Peyer's patch (tissue), 4 donors: Measurements from ENCODE around the gene ITK. TPM values are rescaled to one million over a fixed set of nuclear protein-coding genes. Genes with fewer than 3 reads are reported as not detected.

ENCODE experiments used
- DNase-seq, 3 donors: peaks; one replicate each; pipeline ENCODE4 v3.0.0-alpha.2; 2017 to 2019
- H3K27ac ChIP-seq, 4 donors: fragments of 200-600 bp; sonication (generic); one replicate each; pipeline ENCODE4 v1.5.1; 2016 to 2019
- H3K27me3 ChIP-seq, 2 donors: fragments of 200-600 bp; sonication (generic); one replicate each; pipeline ENCODE4 v1.5.1; 2019
- H3K36me3 ChIP-seq, 3 donors: fragments of 200-600 bp; sonication (generic); one replicate each; pipeline ENCODE4 v1.5.1; 2016 to 2019
- H3K4me1 ChIP-seq, 4 donors: fragments of 200-600 bp; sonication (generic); one replicate each; pipeline ENCODE4 v1.5.1; 2016 to 2019
- H3K4me3 ChIP-seq, 4 donors: fragments of 200-600 bp; sonication (generic); 1 replicate in 3 of 4; 2 replicates in 1 of 4; pipeline ENCODE4 v1.5.1; 2016 to 2019; ENCODE audit warnings: mild to moderate bottlenecking in 1 of 4
- H3K9me3 ChIP-seq, 4 donors: fragments of 200-600 bp; sonication (generic); one replicate each; pipeline ENCODE4 v1.5.1; 2016 to 2019; ENCODE audit warnings: mild to moderate bottlenecking in 1 of 4
- POLR2A ChIP-seq, 2 donors: fragments of 450-650 bp; IDR thresholded peaks; one replicate each; pipeline ENCODE4 v1.5.1; 2017; ENCODE audit warnings: antibody characterized with exemption in 2 of 2, mild to moderate bottlenecking in 2 of 2, moderate library complexity in 2 of 2
- total RNA-seq, 4 donors: library from RNA; depleted of rRNA; stranded (reverse); fragments of >200 nt; gene quantifications; one replicate each; pipeline ENCODE4 v1.1.0, GENCODE V29; 2016
- TF ChIP-seq, protein P1 (sequence below), 6 experiments: fragments of 450-650 bp in 4 of 6; fragments of 200-600 bp in 2 of 6; sonication (generic) in 1 of 6; IDR thresholded peaks; one replicate each; pipeline ENCODE4 v1.5.1; 2017 to 2019; ENCODE audit warnings: antibody characterized with exemption in 6 of 6, mild to moderate bottlenecking in 3 of 6, moderate library complexity in 1 of 6

Gene ITK
- total RNA-seq, 4 donors from 2014 or later: 6.7 to 16.5 (median 6.9) TPM

DNA sequence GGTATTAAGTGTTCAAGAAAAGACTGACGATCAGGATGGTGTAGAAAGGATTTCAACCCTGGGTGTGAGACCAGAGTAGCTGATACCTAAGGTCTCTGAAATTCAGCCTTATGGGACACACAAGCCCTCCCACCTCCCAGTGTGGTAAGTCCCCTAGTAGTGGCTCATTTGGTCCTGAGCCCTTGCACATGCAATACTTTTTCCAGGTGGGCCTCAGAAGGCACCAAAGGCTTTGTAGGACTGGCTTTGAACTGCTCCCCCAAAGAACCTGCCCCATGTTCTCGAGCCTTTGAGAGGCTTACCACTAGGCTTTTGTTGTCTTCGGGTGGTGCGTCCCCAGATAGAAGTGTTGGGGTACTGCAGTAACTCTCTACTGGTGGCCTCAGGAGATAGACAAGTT, 15.4 kb upstream of the ITK start:
- no peaks in the 10 kb centered on the region for H3K4me1 ChIP-seq
- no peaks in the 10 kb centered on the region for H3K9me3 ChIP-seq
- no peak overlapping the region for H3K27ac ChIP-seq
- H3K27me3 ChIP-seq: no peaks in the 10 kb centered on the region
- H3K4me3 ChIP-seq: no peak overlapping the region
- TF ChIP-seq, protein P1, sequence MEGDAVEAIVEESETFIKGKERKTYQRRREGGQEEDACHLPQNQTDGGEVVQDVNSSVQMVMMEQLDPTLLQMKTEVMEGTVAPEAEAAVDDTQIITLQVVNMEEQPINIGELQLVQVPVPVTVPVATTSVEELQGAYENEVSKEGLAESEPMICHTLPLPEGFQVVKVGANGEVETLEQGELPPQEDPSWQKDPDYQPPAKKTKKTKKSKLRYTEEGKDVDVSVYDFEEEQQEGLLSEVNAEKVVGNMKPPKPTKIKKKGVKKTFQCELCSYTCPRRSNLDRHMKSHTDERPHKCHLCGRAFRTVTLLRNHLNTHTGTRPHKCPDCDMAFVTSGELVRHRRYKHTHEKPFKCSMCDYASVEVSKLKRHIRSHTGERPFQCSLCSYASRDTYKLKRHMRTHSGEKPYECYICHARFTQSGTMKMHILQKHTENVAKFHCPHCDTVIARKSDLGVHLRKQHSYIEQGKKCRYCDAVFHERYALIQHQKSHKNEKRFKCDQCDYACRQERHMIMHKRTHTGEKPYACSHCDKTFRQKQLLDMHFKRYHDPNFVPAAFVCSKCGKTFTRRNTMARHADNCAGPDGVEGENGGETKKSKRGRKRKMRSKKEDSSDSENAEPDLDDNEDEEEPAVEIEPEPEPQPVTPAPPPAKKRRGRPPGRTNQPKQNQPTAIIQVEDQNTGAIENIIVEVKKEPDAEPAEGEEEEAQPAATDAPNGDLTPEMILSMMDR (IDR thresholded peaks at IDR 0.05): no peak
- TF ChIP-seq POLR2A (IDR thresholded peaks at IDR 0.05): no peak
- no peaks in the 10 kb centered on the region for H3K36me3 ChIP-seq
- no peak for DNase-seq

DNA sequence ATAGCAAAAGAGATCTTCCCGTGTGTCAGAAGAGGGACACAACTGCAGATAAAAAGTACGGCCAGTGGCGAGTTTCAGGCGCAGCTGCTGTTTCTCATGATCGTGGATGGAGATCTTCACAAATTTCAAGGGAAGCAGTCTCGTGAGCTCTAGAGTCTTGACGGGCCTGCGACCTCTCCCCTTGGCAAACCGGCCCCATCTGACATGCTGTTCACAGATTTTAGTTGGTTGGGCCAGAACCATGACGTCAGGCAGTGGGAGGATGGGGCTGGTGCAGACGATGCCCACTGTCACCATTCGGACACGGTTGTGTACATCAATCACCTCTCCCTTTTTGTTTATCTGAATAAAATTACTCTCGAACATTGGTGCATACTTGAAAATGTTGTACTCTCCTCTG, 15.0 kb upstream of the ITK start:
- Histone ChIP-seq H3K36me3 (no peaks in the 10 kb centered on the region), H3K9me3 (no peaks in the 10 kb centered on the region), H3K27me3 (no peaks in the 10 kb centered on the region), H3K4me1 (no peaks in the 10 kb centered on the region), H3K27ac (no peak overlapping the region), H3K4me3 (no peak overlapping the region)
- TF ChIP-seq, protein P1 (IDR thresholded peaks at IDR 0.05): no peak
- no peak for TF ChIP-seq POLR2A (IDR thresholded peaks at IDR 0.05)
- DNase-seq: no peak

DNA sequence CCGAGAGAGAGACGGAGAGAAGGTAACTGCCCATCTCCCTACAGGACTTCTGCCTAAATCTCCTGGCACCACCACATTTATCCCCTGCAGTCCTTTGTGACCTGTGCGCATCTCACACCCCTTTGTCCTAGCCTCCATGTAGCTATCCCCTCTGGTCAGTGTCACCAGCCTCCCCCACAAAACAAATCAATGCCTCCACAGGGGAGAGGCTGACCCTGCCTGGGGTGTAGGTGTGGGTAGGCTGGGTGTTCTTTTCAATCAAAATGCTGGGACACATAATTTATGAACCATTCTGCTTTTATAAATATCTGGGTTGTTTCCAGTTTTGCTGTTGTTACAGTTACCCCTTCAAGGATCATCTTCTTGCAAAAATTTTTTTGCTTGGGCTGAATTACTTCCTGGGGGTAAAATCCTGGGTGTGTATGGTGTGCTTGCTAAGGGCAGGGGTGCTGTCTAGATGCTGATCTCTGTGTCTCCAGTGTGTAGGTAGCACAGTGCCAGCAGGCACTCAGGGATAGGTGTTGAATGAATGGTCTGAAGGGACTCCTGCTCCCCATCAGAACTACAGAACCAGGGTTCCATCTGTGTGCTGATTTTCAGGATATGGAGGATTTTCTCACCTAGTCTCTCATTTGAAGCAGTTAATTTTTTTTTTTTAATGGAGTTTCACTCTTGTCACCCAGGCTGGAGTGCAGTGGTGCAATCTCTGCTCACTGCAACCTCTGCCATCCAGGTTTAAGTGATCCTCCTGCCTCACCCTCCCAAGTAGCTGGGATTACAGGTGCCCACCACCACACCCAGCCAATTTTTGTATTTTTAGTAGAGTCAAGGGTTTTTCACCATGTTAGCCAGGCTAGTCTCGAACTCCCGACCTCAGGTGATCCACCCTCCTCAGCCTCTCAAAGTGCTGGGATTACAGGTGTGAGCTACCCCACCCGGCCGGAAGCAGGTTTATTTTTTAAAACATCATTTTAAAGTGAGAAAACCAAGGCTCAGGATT, 14.1 kb upstream of the ITK start, which contains the start of gene GARIN3:
TSS of gene GARIN3 (minus strand) at position 51 of the 1,000 bp plus-strand sequence. CDS start 96 bp downstream, outside the sequence.
- no peak for TF ChIP-seq POLR2A (IDR thresholded peaks at IDR 0.05)
- TF ChIP-seq, protein P1 (IDR thresholded peaks at IDR 0.05): no peak

DNA sequence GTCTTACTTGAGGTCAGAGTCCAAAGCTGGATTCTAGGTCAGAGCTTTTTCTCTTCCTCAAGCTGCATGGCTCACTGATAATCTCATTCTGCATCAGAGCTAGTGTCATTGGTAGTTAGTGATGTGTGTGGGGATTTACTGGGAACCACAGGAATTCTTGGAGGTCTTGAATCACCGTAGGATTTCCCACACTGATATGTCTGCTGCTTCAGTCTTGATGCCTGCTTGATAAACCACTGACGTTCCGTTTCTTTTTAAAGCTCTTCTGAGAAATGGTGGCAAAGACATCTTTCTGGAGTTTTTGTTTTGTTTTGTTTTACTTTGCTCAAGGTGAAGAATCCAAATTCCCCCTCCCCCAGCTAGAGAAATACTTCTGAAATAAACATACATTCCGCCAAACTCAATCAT, 13.4 kb upstream of the ITK start:
- TF ChIP-seq POLR2A (IDR thresholded peaks at IDR 0.05): no peak
- TF ChIP-seq, protein P1 (IDR thresholded peaks at IDR 0.05): no peak
- no peaks in the 10 kb centered on the region for H3K27me3 ChIP-seq
- H3K4me1 ChIP-seq: no peaks in the 10 kb centered on the region
- H3K36me3 ChIP-seq: no peaks in the 10 kb centered on the region
- H3K4me3 ChIP-seq: no peak overlapping the region
- no peaks in the 10 kb centered on the region for H3K9me3 ChIP-seq
- no peak for DNase-seq
- H3K27ac ChIP-seq: no peak overlapping the region

More for the DNA sequence above, 14.1 kb upstream of the ITK start, which contains the start of gene GARIN3:
- Histone ChIP-seq H3K4me3 (no peak within 1 kb of the TSS), H3K9me3 (no peaks in the 10 kb centered on the region), H3K27me3 (no peaks in the 10 kb centered on the region), H3K27ac (no peak within 1 kb of the TSS), H3K36me3 (no peaks in the 10 kb centered on the region), H3K4me1 (no peaks in the 10 kb centered on the region)
- no peak for DNase-seq

DNA sequence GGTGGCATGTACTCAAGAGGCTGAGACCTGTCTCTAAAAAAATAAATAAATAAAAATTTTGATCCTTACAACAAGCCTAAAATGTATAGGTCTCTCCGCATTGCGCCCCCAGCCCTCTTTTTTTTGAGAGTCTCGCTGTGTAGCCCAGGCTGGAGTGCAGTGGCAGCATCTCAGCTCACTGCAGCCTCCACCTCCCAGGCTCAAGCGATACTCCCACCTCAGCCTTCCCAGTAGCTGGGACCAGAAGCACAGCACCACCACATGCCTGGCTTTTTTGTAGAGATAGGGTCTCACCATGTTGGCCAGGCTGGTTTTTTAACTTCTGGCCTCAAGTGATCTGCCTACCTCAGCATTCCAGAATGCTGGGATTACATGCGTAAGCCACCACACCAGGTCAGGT, 12.4 kb upstream of the ITK start:
- H3K27ac ChIP-seq: no peak overlapping the region
- no peaks in the 10 kb centered on the region for H3K27me3 ChIP-seq
- no peaks in the 10 kb centered on the region for H3K36me3 ChIP-seq
- H3K4me3 ChIP-seq: no peak overlapping the region
- no peaks in the 10 kb centered on the region for H3K4me1 ChIP-seq
- no peak for DNase-seq
- no peak for TF ChIP-seq POLR2A (IDR thresholded peaks at IDR 0.05)
- no peaks in the 10 kb centered on the region for H3K9me3 ChIP-seq

DNA sequence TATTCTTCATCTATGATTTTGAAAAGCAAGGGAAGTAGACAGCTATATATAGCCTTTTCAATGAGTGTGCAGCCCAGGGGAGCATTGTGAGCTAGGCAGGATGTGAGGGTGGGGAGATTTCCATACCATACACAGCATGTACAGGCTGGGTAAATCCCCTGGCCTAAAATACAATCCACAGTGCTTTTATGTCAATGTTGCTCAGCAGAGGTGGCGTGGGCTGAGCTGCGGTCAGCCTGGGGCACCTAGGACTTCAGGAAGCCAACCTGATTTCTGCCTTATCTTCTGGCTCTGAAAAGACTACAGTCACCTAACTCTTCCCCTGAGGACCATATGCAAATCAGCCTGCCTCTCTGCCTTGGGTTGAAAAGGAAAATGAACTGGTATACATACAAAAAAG, 8.2 kb upstream of the ITK start:
- Histone ChIP-seq H3K9me3 (no peaks in the 10 kb centered on the region), H3K4me1 (no peaks in the 10 kb centered on the region), H3K36me3 (no peaks in the 10 kb centered on the region), H3K27me3 (no peaks in the 10 kb centered on the region), H3K27ac (peak overlapping the region in 2 of 4 donors; percentile 43 to 50), H3K4me3 (no peak overlapping the region)
- no peak for TF ChIP-seq POLR2A (IDR thresholded peaks at IDR 0.05)
- TF ChIP-seq, protein P1 (IDR thresholded peaks at IDR 0.05): no peak
- peak in 2 of 3 donors; percentile 60 to 69 for DNase-seq
